Fibroblast of the aortic adventitia (primary cell): ENCODE measurements around the gene EDN1. TPM values are rescaled to one million over a fixed set of nuclear protein-coding genes. Genes with fewer than 3 reads are reported as not detected.

ENCODE experiments used
- DNase-seq: peaks from one replicate; pipeline ENCODE4 v3.0.0-alpha.2; 2010; ENCODE audit warnings: low read depth
- H3K4me3 ChIP-seq: 2 replicates; pipeline ENCODE4 v1.5.1; 2011; ENCODE audit warnings: low read depth, mild to moderate bottlenecking, control low read depth, low read length, moderate library complexity
- CTCF ChIP-seq: IDR thresholded peaks from 2 replicates; pipeline ENCODE4 v1.5.1; 2011; ENCODE audit warnings: mild to moderate bottlenecking, low read length, control low read depth, inconsistent platforms; ENCODE audit not compliant: insufficient read depth
- small RNA-seq: library from RNA; depleted of rRNA; stranded (forward); fragments of <200 nt; gene quantifications from one replicate; pipeline ENCODE3, GENCODE V24; 2012
- total RNA-seq: library from RNA; depleted of rRNA; stranded (reverse); fragments of >200 nt; gene quantifications from 2 replicates; pipeline ENCODE4 v1.2.3, GENCODE V29; 2012; ENCODE audit warnings: low replicate concordance

Gene EDN1
- total RNA-seq, 1 donor, result 7.4 TPM

- no peak overlapping the region for H3K4me3 ChIP-seq
- peak; percentile 17 for DNase-seq
- no peak for TF ChIP-seq CTCF
These were observed 53.4 kb downstream of the EDN1 start for GRCh38 chr6:12343440-12344162.

GRCh38 chr6:12344296-12344695 is 54.1 kb downstream of the EDN1 start:
- H3K4me3 ChIP-seq, result no peak overlapping the region
- TF ChIP-seq CTCF, result no peak
- DNase-seq, result no peak

GRCh38 chr6:12344961-12345693 is 55.0 kb downstream of the EDN1 start:
- no peak overlapping the region for H3K4me3 ChIP-seq
- peak; percentile 67 for DNase-seq
- TF ChIP-seq CTCF, result no peak

GRCh38 chr6:12345694-12346058 is 55.5 kb downstream of the EDN1 start:
- no peak for TF ChIP-seq CTCF
- no peak overlapping the region for H3K4me3 ChIP-seq
- DNase-seq, result peak; percentile 81

Small RNAs within 50 kb of the gene (small RNA-seq; reads per million reads assigned to genes)
- gene SUMO2P12, result not detected
